ENCODE data around the gene ZMAT2.

The ZMAT2 gene

GRCh38 chr5:140672455-140673186 is 27.6 kb upstream of the ZMAT2 start:
- Histone ChIP-seq H3K27ac (ENCODE audit: low read length) (no peak overlapping the region), H3K4me3 (ENCODE audit: low read depth in 1 of 2, low read length in 2 of 2) (no peak overlapping the region), H2AFZ (ENCODE audit: low read depth, low read length) (no peak overlapping the region), H3K4me1 (ENCODE audit: insufficient read depth, low read length) (peaks cover under 1% of the 10 kb centered on the region; the same call in 1 of the 2 replicates), H4K20me1 (ENCODE audit: insufficient read depth, low read length) (peaks cover 7% of the 10 kb centered on the region; the same call in 1 of the 2 replicates), H3K79me2 (ENCODE audit: insufficient read depth, low read length) (peaks cover 10% of the 10 kb centered on the region; the same call in 1 of the 2 replicates), H3K27me3 (ENCODE audit: insufficient read depth, low read length, poor library complexity) (no peaks in the 10 kb centered on the region), H3K4me2 (ENCODE audit: insufficient read depth, low read length) (no peak overlapping the region), H3K9me3 (ENCODE audit: insufficient read depth, low read length, severe bottlenecking) (no peaks in the 10 kb centered on the region), H3K36me3 (ENCODE audit: insufficient read depth, low read length) (peaks cover 92% of the 10 kb centered on the region), H3K9ac (ENCODE audit: low read depth, low read length) (no peak overlapping the region)
- DNase-seq (no peak), ATAC-seq (ENCODE audit: insufficient read depth, low read depth) (peak; percentile 5; the same call in 1 of the 3 replicates)
- TF ChIP-seq EZH2 (IDR thresholded peaks at IDR 0.05; ENCODE audit: borderline replicate concordance, low read depth, low read length, severe bottlenecking) (no peak), CTCF (IDR thresholded peaks at IDR 0.05; ENCODE audit: borderline replicate concordance, extremely low read depth, low read length, poor library complexity, severe bottlenecking) (no peak)

GRCh38 chr5:140673187-140673976 is 26.9 kb upstream of the ZMAT2 start, which contains the start of gene DND1:
Gene DND1, minus strand, starts transcription at chr5:140673576. Its CDS starts 34 bp downstream, at chr5:140673542.
- Histone ChIP-seq H3K27ac (ENCODE audit: low read length) (no peak within 1 kb of the TSS), H3K4me1 (ENCODE audit: insufficient read depth, low read length) (no peaks in the 10 kb centered on the region), H3K27me3 (ENCODE audit: insufficient read depth, low read length, poor library complexity) (no peaks in the 10 kb centered on the region), H4K20me1 (ENCODE audit: insufficient read depth, low read length) (peaks cover 5% of the 10 kb centered on the region; the same call in 1 of the 2 replicates), H3K36me3 (ENCODE audit: insufficient read depth, low read length) (peaks cover 90% of the 10 kb centered on the region), H3K79me2 (ENCODE audit: insufficient read depth, low read length) (peaks cover 3% of the 10 kb centered on the region; the same call in 1 of the 2 replicates), H3K9ac (ENCODE audit: low read depth, low read length) (no peak within 1 kb of the TSS), H3K4me3 (ENCODE audit: low read depth in 1 of 2, low read length in 2 of 2) (no peak within 1 kb of the TSS), H2AFZ (ENCODE audit: low read depth, low read length) (no peak within 1 kb of the TSS), H3K4me2 (ENCODE audit: insufficient read depth, low read length) (no peak within 1 kb of the TSS), H3K9me3 (ENCODE audit: insufficient read depth, low read length, severe bottlenecking) (no peaks in the 10 kb centered on the region)
- TF ChIP-seq CTCF (IDR thresholded peaks at IDR 0.05; ENCODE audit: borderline replicate concordance, extremely low read depth, low read length, poor library complexity, severe bottlenecking), result no peak
- TF ChIP-seq EZH2 (IDR thresholded peaks at IDR 0.05; ENCODE audit: borderline replicate concordance, low read depth, low read length, severe bottlenecking), result no peak
- ATAC-seq (ENCODE audit: insufficient read depth, low read depth) (peak; percentile 25; the same call in 1 of the 3 replicates), DNase-seq (no peak)

- H2AFZ ChIP-seq (ENCODE audit: low read depth, low read length), result no peak overlapping the region
- H3K27ac ChIP-seq (ENCODE audit: low read length), result no peak overlapping the region
- H3K4me1 ChIP-seq (ENCODE audit: insufficient read depth, low read length), result no peaks in the 10 kb centered on the region
- no peaks in the 10 kb centered on the region for H3K79me2 ChIP-seq (ENCODE audit: insufficient read depth, low read length)
- no peak overlapping the region for H3K4me2 ChIP-seq (ENCODE audit: insufficient read depth, low read length)
- no peaks in the 10 kb centered on the region for H3K27me3 ChIP-seq (ENCODE audit: insufficient read depth, low read length, poor library complexity)
- H3K9ac ChIP-seq (ENCODE audit: low read depth, low read length), result no peak overlapping the region
- ATAC-seq (ENCODE audit: insufficient read depth, low read depth), result no peak
- no peaks in the 10 kb centered on the region for H3K9me3 ChIP-seq (ENCODE audit: insufficient read depth, low read length, severe bottlenecking)
- H3K4me3 ChIP-seq (ENCODE audit: low read depth in 1 of 2, low read length in 2 of 2), result no peak overlapping the region
- TF ChIP-seq CTCF (IDR thresholded peaks at IDR 0.05; ENCODE audit: borderline replicate concordance, extremely low read depth, low read length, poor library complexity, severe bottlenecking), result no peak
- TF ChIP-seq EZH2 (IDR thresholded peaks at IDR 0.05; ENCODE audit: borderline replicate concordance, low read depth, low read length, severe bottlenecking), result no peak
- DNase-seq, result no peak
- H3K36me3 ChIP-seq (ENCODE audit: insufficient read depth, low read length), result peaks cover 88% of the 10 kb centered on the region
- 0 out of 2 replicates have a peak, but pooled peaks cover 4% of the 10 kb centered on the region for H4K20me1 ChIP-seq (ENCODE audit: insufficient read depth, low read length)
Observed at GRCh38 chr5:140674211-140674610, 26.0 kb upstream of the ZMAT2 start.
